Measurements from ENCODE around the gene CMIP.

The CMIP gene

GRCh38 chr16:81696166-81696960, 251.8 kb downstream of the CMIP start:
- Mint-ChIP-seq H3K36me3 (ENCODE audit: low read depth) (peaks cover 54% of the 10 kb centered on the region), H3K27me3 (ENCODE audit: low read depth) (no peaks in the 10 kb centered on the region), H3K4me3 (no peak overlapping the region), H3K27ac (peak overlapping the region; percentile 91 to 97 (median 96)), H3K4me1 (peaks cover 41% of the 10 kb centered on the region), H3K9me3 (no peaks in the 10 kb centered on the region)
- TF ChIP-seq, protein P1, sequence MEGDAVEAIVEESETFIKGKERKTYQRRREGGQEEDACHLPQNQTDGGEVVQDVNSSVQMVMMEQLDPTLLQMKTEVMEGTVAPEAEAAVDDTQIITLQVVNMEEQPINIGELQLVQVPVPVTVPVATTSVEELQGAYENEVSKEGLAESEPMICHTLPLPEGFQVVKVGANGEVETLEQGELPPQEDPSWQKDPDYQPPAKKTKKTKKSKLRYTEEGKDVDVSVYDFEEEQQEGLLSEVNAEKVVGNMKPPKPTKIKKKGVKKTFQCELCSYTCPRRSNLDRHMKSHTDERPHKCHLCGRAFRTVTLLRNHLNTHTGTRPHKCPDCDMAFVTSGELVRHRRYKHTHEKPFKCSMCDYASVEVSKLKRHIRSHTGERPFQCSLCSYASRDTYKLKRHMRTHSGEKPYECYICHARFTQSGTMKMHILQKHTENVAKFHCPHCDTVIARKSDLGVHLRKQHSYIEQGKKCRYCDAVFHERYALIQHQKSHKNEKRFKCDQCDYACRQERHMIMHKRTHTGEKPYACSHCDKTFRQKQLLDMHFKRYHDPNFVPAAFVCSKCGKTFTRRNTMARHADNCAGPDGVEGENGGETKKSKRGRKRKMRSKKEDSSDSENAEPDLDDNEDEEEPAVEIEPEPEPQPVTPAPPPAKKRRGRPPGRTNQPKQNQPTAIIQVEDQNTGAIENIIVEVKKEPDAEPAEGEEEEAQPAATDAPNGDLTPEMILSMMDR (IDR thresholded peaks at IDR 0.05; ENCODE audit: unreplicated experiment in 3 of 3), result no peak

- Mint-ChIP-seq H3K27ac (peak overlapping the region in 2 of 3 experiments; percentile 57 to 97), H3K4me1 (peaks cover 41% of the 10 kb centered on the region), H3K9me3 (no peaks in the 10 kb centered on the region), H3K36me3 (ENCODE audit: low read depth) (peaks cover 51% of the 10 kb centered on the region), H3K27me3 (ENCODE audit: low read depth) (no peaks in the 10 kb centered on the region), H3K4me3 (no peak overlapping the region)
- TF ChIP-seq, protein P1 (IDR thresholded peaks at IDR 0.05; ENCODE audit: unreplicated experiment in 3 of 3), result peak; percentile 12 to 41 (median 19)
Measured at GRCh38 chr16:81696961-81697615, 252.5 kb downstream of the CMIP start.

DNA sequence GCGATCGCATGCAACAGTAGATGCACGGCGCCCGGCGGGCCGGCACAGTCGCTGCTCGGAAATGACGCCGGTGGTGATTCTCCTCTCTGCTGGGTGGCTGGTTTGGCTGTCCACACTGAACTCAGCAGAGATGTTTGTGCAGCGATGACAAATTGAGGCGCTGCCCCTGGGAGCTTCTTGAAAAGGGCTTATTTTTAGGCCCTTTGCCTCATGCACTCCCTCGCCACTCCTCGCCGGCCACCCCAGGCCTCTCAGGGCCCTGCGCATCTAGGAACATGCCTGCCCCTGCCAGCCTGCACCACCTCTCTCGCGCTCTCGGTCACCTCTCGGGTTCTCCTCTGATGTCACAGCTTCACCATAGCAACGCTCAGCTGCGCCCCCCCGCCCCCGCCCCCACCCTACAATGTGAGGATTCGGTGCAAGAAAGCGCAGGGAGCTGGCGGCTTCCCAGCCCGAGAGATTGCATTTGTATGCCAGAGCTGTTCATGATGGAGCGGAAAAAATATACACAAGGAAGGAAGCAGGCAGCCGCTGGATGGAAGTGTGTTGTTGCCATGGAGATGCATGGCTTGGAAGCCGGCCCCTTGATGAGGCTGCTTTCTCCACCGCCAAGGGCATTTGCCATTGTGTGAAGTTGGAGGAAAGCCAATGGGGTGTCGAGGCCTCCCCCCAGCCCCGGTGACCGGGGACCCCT, 253.2 kb downstream of the CMIP start:
- peaks cover 54% of the 10 kb centered on the region for H3K36me3 Mint-ChIP-seq (ENCODE audit: low read depth)
- no peaks in the 10 kb centered on the region for H3K9me3 Mint-ChIP-seq
- no peak overlapping the region for H3K4me3 Mint-ChIP-seq
- H3K27me3 Mint-ChIP-seq (ENCODE audit: low read depth), result no peaks in the 10 kb centered on the region
- TF ChIP-seq, protein P1 (IDR thresholded peaks at IDR 0.05; ENCODE audit: unreplicated experiment in 3 of 3), result peak in 1 of 3 experiments; percentile 1
- H3K4me1 Mint-ChIP-seq, result peaks cover 42% of the 10 kb centered on the region
- H3K27ac Mint-ChIP-seq, result peak overlapping the region in 2 of 3 experiments; percentile 60 to 97

GRCh38 chr16:81698310-81698641, 253.7 kb downstream of the CMIP start:
- Mint-ChIP-seq H3K4me1 (peaks cover 43% of the 10 kb centered on the region), H3K36me3 (ENCODE audit: low read depth) (peaks cover 55% of the 10 kb centered on the region), H3K27ac (peak overlapping the region; percentile 63 to 80 (median 69)), H3K27me3 (ENCODE audit: low read depth) (no peaks in the 10 kb centered on the region), H3K9me3 (no peaks in the 10 kb centered on the region), H3K4me3 (no peak overlapping the region)
- TF ChIP-seq, protein P1 (IDR thresholded peaks at IDR 0.05; ENCODE audit: unreplicated experiment in 3 of 3), result no peak

- Mint-ChIP-seq H3K4me3 (no peak overlapping the region), H3K27ac (no peak overlapping the region), H3K4me1 (peaks cover 37% of the 10 kb centered on the region), H3K36me3 (ENCODE audit: low read depth) (peaks cover 49% of the 10 kb centered on the region), H3K9me3 (no peaks in the 10 kb centered on the region), H3K27me3 (ENCODE audit: low read depth) (no peaks in the 10 kb centered on the region)
- TF ChIP-seq, protein P1 (IDR thresholded peaks at IDR 0.05; ENCODE audit: unreplicated experiment in 3 of 3), result no peak
Measured at GRCh38 chr16:81699596-81699995, 255.0 kb downstream of the CMIP start.
